T-helper 17 cell (primary cell): ENCODE data around the gene KIRREL3. TPM values are rescaled to one million over a fixed set of nuclear protein-coding genes. Genes with fewer than 3 reads are reported as not detected.

Experiments
- ATAC-seq: fragments of 150-1000 bp; cut with Tn5 transposase; 2 replicates; pipeline ENCODE4 v1.10.0; 2021; ENCODE audit warnings: mild to moderate bottlenecking, moderate library complexity
- DNase-seq, 3 donors: peaks; one replicate each; pipeline versions ENCODE4 v3.0.0 to v3.0.0-alpha.2; 2020 to 2021
- H3K9me3 ChIP-seq: one replicate; pipeline ENCODE4 v1.7.0; 2013; ENCODE audit warnings: low read length, mild to moderate bottlenecking; ENCODE audit not compliant: control insufficient read depth, poor library complexity, severe bottlenecking
- H3K27ac Mint-ChIP-seq: one replicate; pipeline ENCODE4 v1.8.0; 2022; ENCODE audit warnings: mild to moderate bottlenecking, moderate library complexity, mixed read lengths
- H3K27me3 Mint-ChIP-seq: one replicate; pipeline ENCODE4 v1.8.0; 2022; ENCODE audit warnings: mixed read lengths
- H3K36me3 Mint-ChIP-seq: one replicate; pipeline ENCODE4 v1.8.0; 2022; ENCODE audit warnings: low read depth, mixed read lengths
- H3K4me1 Mint-ChIP-seq: one replicate; pipeline ENCODE4 v1.8.0; 2022; ENCODE audit warnings: mild to moderate bottlenecking, mixed read lengths
- H3K4me3 Mint-ChIP-seq: one replicate; pipeline ENCODE4 v1.8.0; 2022; ENCODE audit warnings: mild to moderate bottlenecking, moderate library complexity, mixed read lengths
- total RNA-seq, 4 donors: library from RNA in 2 of 4; stranded (reverse) in 2 of 4; gene quantifications; one replicate each; pipeline ENCODE4 v1.2.3 and lab custom pipeline; 2022 to 2026

Gene KIRREL3
- total RNA-seq, 2 donors from 2014 or later = not detected

DNA sequence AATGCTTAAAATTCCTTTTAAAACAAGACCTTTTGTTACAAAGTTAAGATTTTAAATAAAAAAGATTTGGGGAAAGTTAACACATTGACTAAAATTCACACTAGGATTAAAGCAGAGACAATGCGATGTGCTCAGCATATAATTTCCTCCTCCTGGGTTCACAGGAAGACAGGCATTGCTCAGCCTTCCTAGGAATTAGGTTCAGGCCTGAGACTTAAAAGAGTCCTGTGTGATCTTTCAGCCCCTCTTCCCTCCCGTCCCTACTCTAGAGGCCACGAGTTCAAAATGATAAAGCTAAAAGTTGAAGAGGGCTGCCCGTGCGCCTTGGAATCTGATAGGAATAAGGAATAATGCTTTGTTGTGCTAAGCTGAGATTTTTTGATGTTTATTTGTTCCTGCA lies 218.6 kb downstream of the KIRREL3 start:
- Mint-ChIP-seq H3K36me3 (peaks cover 4% of the 10 kb centered on the region), H3K4me1 (no peaks in the 10 kb centered on the region), H3K27me3 (peaks cover 17% of the 10 kb centered on the region), H3K27ac (no peak overlapping the region), H3K4me3 (no peak overlapping the region)
- DNase-seq (no peak), ATAC-seq (no peak)
- H3K9me3 ChIP-seq = no peaks in the 10 kb centered on the region

DNA sequence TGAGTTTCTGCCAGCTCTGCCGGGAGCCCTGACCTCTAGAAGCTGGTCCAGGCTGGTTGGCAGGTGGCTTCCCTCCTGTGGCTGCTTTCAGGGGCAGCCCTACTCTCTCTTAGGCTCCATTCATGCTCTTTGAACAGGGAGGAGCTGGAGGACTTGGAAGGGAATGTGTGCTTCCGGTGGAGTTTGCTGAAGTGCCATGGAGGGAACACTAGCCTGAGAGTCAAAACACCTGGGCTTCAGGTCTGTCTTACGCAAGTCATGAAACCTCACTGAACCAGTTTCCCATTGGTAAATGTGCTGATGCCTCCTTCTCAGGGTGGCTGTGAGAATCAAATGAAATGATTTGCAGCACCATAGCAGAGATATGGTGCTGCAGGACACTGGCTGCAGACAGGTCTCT lies 224.5 kb downstream of the KIRREL3 start:
- no peaks in the 10 kb centered on the region for H3K9me3 ChIP-seq
- Mint-ChIP-seq H3K4me1 (no peaks in the 10 kb centered on the region), H3K27ac (no peak overlapping the region), H3K4me3 (no peak overlapping the region), H3K36me3 (peaks cover 4% of the 10 kb centered on the region), H3K27me3 (peaks cover 31% of the 10 kb centered on the region)
- ATAC-seq = no peak
- no peak for DNase-seq

DNA sequence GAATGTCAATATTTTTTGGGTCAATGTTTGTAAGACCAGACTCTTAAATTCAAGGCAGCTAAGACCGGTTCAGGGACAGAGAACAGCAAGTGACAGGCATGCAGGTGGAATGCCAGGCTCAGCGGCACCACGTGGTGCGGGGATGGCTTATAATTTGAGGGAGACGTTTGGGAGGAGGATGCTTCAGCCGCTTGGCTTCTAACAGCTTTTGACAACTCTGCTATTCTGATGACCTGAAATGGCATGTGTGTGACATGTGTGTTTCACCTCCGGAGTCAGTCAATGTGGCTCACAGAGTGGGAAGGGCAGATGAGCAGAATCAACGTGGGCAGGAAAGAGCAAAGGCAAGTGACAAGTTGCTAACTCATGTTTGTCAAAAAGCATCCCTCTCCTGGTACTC lies 228.3 kb downstream of the KIRREL3 start:
- ATAC-seq = no peak
- H3K4me1 Mint-ChIP-seq = no peaks in the 10 kb centered on the region
- no peak overlapping the region for H3K27ac Mint-ChIP-seq
- no peaks in the 10 kb centered on the region for H3K36me3 Mint-ChIP-seq
- H3K4me3 Mint-ChIP-seq = no peak overlapping the region
- no peaks in the 10 kb centered on the region for H3K9me3 ChIP-seq
- H3K27me3 Mint-ChIP-seq = peaks cover 22% of the 10 kb centered on the region
- no peak for DNase-seq

DNA sequence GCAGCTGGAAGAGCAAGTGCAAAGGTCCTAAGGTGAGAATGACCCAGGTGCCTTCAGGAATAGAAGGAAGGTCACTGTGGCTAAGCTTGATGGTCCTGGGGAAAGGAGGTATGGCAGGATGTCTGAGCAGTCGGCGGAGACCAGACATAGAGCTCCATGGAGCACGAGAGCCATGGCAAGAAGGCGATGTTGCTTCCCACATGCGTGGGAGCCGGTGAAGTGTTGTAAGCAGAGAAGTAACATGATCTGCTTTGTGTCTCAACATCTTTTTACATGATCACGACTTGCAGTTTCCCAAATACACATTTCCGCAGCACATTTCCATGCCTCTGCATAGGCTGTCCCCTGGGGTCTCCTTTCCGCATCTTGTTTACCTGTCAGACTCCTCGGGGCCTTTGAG lies 231.9 kb downstream of the KIRREL3 start:
- H3K9me3 ChIP-seq = no peaks in the 10 kb centered on the region
- H3K27ac Mint-ChIP-seq = no peak overlapping the region
- no peaks in the 10 kb centered on the region for H3K4me1 Mint-ChIP-seq
- peaks cover 4% of the 10 kb centered on the region for H3K27me3 Mint-ChIP-seq
- DNase-seq (no peak), ATAC-seq (no peak)
- no peaks in the 10 kb centered on the region for H3K36me3 Mint-ChIP-seq
- no peak overlapping the region for H3K4me3 Mint-ChIP-seq

DNA sequence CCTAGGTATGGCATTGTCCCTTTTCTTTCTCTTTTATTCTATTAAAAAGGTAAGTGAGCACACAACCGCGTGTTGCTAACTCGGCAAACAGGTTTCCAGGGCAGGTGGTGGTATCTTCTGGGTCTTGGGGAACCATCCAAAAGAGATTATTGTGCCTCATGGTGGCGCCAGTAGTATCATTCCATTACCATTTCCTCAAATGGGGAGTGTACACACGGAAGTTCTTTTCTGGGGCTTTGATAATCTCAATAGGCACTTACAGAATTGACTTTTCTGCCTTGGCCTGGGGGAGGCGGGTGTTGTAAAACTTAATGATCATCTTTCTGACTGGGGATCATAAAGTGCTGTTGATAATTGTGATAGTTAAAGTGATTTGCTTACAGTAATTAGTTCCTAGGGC lies 234.1 kb downstream of the KIRREL3 start:
- DNase-seq = no peak
- no peaks in the 10 kb centered on the region for H3K27me3 Mint-ChIP-seq
- no peak overlapping the region for H3K4me3 Mint-ChIP-seq
- H3K27ac Mint-ChIP-seq = no peak overlapping the region
- ATAC-seq = no peak
- H3K4me1 Mint-ChIP-seq = no peaks in the 10 kb centered on the region
- no peaks in the 10 kb centered on the region for H3K9me3 ChIP-seq
- no peaks in the 10 kb centered on the region for H3K36me3 Mint-ChIP-seq

DNA sequence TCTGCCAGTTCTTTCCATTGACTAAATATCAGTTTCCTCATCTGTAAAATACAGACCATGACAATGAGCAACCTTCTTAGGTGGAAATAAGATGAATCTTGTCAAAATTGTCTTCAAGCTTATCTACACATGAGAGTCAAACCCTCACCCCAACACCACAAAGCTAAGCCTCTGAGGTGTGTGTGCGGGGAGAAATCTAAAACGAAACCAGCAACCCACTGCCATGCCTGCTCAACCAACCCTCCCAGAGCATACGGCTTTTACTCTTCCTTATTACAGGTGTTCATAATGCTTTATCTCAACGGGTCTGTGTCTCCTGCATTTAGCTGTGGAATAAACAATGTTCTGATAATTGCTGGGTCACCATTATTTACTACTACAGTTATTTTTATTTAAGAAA lies 235.4 kb downstream of the KIRREL3 start:
- H3K4me1 Mint-ChIP-seq = no peaks in the 10 kb centered on the region
- no peak for DNase-seq
- H3K4me3 Mint-ChIP-seq = no peak overlapping the region
- H3K27me3 Mint-ChIP-seq = no peaks in the 10 kb centered on the region
- H3K27ac Mint-ChIP-seq = no peak overlapping the region
- ATAC-seq = no peak
- no peaks in the 10 kb centered on the region for H3K36me3 Mint-ChIP-seq
- H3K9me3 ChIP-seq = no peaks in the 10 kb centered on the region

DNA sequence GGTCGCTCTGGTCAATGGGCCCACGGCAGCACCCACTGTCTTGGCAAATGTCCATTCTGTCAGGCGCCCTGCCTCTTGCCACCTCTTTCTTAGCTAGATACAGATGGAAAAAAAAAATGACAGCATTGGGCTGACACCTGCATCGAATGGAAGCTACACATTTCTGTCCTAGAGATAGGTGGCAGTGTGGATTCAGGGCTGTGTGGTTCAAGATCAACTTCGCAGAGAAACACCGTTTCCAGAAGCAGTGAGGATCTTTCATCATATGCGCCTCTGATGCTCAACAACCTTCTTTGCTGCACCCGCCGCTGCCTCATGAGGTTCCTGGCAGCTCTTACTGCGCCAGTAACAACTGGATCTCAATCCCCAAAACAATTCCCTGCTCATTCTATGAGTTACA lies 236.3 kb downstream of the KIRREL3 start:
- no peak overlapping the region for H3K27ac Mint-ChIP-seq
- DNase-seq = no peak
- H3K4me1 Mint-ChIP-seq = no peaks in the 10 kb centered on the region
- no peaks in the 10 kb centered on the region for H3K27me3 Mint-ChIP-seq
- H3K9me3 ChIP-seq = no peaks in the 10 kb centered on the region
- H3K4me3 Mint-ChIP-seq = no peak overlapping the region
- no peaks in the 10 kb centered on the region for H3K36me3 Mint-ChIP-seq
- ATAC-seq = no peak

DNA sequence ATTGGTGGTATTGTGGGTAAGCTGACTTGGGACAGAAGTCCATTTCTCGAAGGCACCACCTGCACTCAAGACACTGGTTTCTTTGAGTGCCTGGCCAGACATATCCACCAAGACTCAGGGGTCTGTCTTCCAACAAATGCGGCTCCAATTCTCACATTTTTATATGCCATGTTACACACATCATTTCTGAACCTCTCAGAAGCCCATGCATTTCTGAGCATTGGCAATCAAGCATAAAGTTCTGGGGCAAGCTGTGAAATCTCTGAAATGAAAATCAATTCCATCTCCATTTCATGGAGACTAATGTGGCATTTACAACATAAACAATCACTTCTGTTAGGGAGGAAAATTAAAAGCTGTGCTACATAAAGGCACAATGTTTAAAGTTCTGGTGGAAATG lies 243.7 kb downstream of the KIRREL3 start:
- no peak overlapping the region for H3K27ac Mint-ChIP-seq
- no peaks in the 10 kb centered on the region for H3K36me3 Mint-ChIP-seq
- ATAC-seq = no peak
- H3K9me3 ChIP-seq = no peaks in the 10 kb centered on the region
- no peaks in the 10 kb centered on the region for H3K4me1 Mint-ChIP-seq
- H3K4me3 Mint-ChIP-seq = no peak overlapping the region
- peaks cover 4% of the 10 kb centered on the region for H3K27me3 Mint-ChIP-seq
- DNase-seq = no peak

DNA sequence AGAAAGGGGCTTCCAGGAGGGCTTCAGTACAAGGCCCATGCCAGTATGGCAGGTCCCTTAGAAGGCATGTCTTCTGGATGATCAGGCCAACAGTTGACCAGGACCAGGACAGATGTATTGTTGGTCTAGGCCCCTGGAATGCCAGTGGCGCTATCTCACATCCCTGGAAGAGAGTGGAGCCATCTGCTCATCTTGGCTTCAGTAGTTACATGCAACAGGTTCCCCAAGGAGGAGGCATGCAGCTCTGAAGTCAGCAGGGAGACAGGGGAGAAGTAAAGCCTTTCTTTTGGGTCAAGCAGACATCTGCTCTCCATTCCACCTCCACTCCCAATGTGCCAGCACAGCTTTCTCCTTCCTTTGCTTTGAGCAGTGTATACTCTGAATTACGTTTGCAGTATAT lies 244.1 kb downstream of the KIRREL3 start:
- no peak overlapping the region for H3K27ac Mint-ChIP-seq
- no peak for DNase-seq
- no peak for ATAC-seq
- H3K27me3 Mint-ChIP-seq = peaks cover 4% of the 10 kb centered on the region
- H3K4me1 Mint-ChIP-seq = no peaks in the 10 kb centered on the region
- H3K4me3 Mint-ChIP-seq = no peak overlapping the region
- H3K9me3 ChIP-seq = no peaks in the 10 kb centered on the region
- no peaks in the 10 kb centered on the region for H3K36me3 Mint-ChIP-seq

DNA sequence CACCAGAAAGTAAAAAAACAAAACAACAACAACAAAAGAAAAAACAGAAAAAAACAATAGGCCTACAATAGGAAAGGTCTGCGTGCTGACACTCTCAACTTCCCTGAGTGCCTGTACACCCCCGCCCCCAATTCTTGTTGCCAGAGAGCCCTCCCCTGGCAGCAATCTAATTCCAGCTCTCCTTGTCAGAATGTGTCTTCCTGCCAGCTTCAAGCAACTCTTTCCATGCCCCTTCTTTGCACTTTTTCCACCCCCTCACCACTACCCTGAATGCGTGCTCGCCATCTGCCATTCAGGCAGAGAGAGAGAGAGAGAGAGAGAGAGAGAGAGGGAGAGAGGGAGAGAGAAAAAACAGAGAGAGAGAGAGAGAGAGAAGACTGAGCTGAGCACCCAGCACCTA lies 245.0 kb downstream of the KIRREL3 start:
- no peak overlapping the region for H3K4me3 Mint-ChIP-seq
- no peaks in the 10 kb centered on the region for H3K4me1 Mint-ChIP-seq
- H3K36me3 Mint-ChIP-seq = no peaks in the 10 kb centered on the region
- DNase-seq = no peak
- H3K9me3 ChIP-seq = no peaks in the 10 kb centered on the region
- no peak overlapping the region for H3K27ac Mint-ChIP-seq
- no peak for ATAC-seq
- H3K27me3 Mint-ChIP-seq = peaks cover 4% of the 10 kb centered on the region

DNA sequence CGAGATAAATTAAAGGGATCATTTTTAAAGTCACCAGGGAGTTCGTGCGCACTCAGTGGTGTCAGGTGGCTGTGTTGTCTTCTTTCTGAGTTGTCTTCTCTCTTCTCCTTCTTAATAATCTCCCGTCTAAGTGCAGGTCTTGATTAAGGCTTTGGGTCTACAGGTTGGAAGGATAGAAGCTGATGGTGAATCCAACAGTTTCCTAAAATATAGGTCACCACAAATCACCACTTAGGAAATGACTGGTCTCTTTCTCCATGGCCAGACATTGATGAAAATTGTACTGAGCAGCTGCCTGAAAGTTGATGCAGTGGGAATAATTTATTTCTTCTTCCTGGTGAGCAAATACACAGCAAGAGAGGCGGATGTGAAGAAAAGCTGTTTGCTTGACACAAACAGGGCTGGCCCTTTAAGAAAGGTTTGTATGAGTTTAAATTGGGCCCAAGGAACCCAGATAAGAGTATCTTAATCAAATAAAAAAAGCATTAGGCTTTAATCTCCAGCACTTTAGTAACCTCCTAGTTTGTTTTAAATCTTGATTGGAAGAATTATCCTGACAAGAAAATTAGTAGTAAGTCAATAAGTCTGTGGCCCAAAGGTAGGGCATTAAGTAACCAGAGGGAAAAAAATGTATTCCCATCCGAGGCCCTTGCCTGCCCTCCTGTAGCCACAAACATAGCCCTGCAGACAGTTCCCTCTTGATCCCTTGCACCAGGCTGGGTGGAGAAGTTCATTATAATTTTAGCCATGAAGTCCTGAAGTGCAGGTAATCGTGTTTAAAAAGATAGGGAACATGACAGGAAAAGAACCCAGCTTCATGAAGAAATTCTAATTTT lies 245.8 kb downstream of the KIRREL3 start:
- Mint-ChIP-seq H3K4me1 (no peaks in the 10 kb centered on the region), H3K4me3 (no peak overlapping the region), H3K27ac (no peak overlapping the region), H3K27me3 (peaks cover 4% of the 10 kb centered on the region), H3K36me3 (no peaks in the 10 kb centered on the region)
- DNase-seq = no peak
- no peak for ATAC-seq
- H3K9me3 ChIP-seq = no peaks in the 10 kb centered on the region

DNA sequence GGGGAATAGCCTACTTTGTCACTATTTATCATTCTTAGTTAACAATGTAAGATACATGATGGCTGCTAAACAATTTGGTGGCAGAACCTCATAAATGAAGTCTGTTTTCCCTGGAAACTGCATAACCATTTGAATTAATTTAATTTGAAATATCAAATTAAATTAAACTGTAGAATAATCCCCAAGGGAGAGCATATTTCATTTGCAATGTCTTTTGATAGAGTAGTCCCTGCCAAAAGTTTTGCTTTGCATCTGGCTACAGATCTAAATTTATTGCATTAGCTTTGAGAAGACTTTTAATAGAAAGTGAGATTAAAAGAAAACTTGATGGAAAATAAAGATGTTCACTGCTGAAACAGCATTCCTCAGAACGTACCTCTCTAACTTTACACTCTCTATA lies 246.6 kb downstream of the KIRREL3 start:
- Mint-ChIP-seq H3K4me3 (no peak overlapping the region), H3K27me3 (peaks cover 11% of the 10 kb centered on the region), H3K36me3 (no peaks in the 10 kb centered on the region), H3K27ac (no peak overlapping the region), H3K4me1 (no peaks in the 10 kb centered on the region)
- H3K9me3 ChIP-seq = no peaks in the 10 kb centered on the region
- DNase-seq = no peak
- ATAC-seq = no peak

DNA sequence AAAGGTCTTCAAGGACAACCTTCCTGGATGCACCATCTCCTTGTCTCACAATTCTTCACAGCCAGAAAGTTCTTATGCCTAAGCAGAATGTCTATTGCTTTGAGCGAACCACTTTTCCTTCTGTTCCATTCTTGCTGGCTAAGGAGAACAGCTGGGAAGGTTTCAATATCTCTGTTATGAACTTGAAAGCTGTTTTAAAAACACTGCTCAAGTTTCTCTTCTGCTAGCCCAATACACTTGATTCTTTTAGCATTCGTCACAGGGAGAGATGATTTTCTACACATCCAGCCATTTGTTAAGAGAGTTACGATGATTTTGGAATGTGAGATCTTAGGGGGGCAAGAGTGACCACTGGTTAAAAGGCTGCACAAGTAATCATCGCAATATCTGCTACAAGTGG lies 249.3 kb downstream of the KIRREL3 start:
- H3K27ac Mint-ChIP-seq = no peak overlapping the region
- H3K9me3 ChIP-seq = no peaks in the 10 kb centered on the region
- H3K27me3 Mint-ChIP-seq = peaks cover 13% of the 10 kb centered on the region
- DNase-seq (no peak), ATAC-seq (no peak)
- no peaks in the 10 kb centered on the region for H3K4me1 Mint-ChIP-seq
- no peaks in the 10 kb centered on the region for H3K36me3 Mint-ChIP-seq
- H3K4me3 Mint-ChIP-seq = no peak overlapping the region

DNA sequence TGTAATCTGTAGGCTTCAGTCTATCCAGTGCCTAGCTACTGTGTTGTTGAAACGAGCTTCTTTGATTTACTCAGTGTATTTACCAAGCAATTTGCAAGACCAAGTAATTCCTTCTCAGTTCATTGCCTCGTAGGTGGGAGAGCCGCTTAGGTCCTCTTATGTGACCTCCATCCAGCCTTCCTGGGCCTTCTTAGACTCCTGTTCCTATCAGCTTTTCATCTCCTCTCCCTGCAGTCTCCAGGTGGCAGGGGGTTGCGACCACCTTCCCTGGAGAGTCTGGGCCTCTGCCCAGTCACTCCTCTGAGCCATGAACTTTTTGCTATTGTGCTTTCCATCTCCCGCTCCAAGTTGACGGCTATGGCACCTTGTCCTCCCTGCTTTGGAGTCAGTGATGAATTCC lies 251.8 kb downstream of the KIRREL3 start:
- H3K4me3 Mint-ChIP-seq = no peak overlapping the region
- no peak for ATAC-seq
- H3K36me3 Mint-ChIP-seq = no peaks in the 10 kb centered on the region
- peaks cover 9% of the 10 kb centered on the region for H3K27me3 Mint-ChIP-seq
- no peaks in the 10 kb centered on the region for H3K9me3 ChIP-seq
- H3K27ac Mint-ChIP-seq = peak overlapping the region; percentile 84
- no peaks in the 10 kb centered on the region for H3K4me1 Mint-ChIP-seq
- no peak for DNase-seq
